Neural progenitor cell (in vitro differentiated cells): ENCODE measurements around the gene GABARAPL2. TPM values are rescaled to one million over a fixed set of nuclear protein-coding genes. Genes with fewer than 3 reads are reported as not detected.
"Not testable (repeated sequence)": the region's sequence is repeated elsewhere in the genome, so short reads cannot be mapped to it uniquely, and the experiment has no call there.

Source experiments
- DNase-seq: peaks from one replicate; pipeline ENCODE4 v3.0.0-alpha.2; 2016; ENCODE audit warnings: low spot score
- H2AFZ ChIP-seq: fragments of 200-600 bp; sonication (generic); replicated peaks from 2 replicates; pipeline ENCODE4 v1.6.1; 2016; ENCODE audit warnings: antibody characterized with exemption
- H3F3A ChIP-seq: fragments of 200-600 bp; sonication (generic); 2 replicates; pipeline ENCODE4 v1.6.1; 2016; ENCODE audit warnings: antibody characterized with exemption, low read depth
- H3K27ac ChIP-seq: fragments of 200-600 bp; sonication (generic); 2 replicates; pipeline ENCODE4 v1.5.1; 2016; ENCODE audit warnings: mild to moderate bottlenecking
- H3K27me3 ChIP-seq: fragments of 200-600 bp; sonication (generic); 2 replicates; pipeline ENCODE4 v1.6.1; 2016; ENCODE audit warnings: mild to moderate bottlenecking, moderate library complexity
- H3K36me3 ChIP-seq: fragments of 200-600 bp; sonication (generic); 2 replicates; pipeline ENCODE4 v1.5.1; 2016
- H3K4me1 ChIP-seq: fragments of 200-600 bp; sonication (generic); 2 replicates; pipeline ENCODE4 v1.6.1; 2016; ENCODE audit warnings: mixed run types
- H3K4me2 ChIP-seq: fragments of 200-600 bp; sonication (generic); 2 replicates; pipeline ENCODE4 v1.6.1; 2016
- H3K4me3 ChIP-seq: fragments of 200-600 bp; sonication (generic); 2 replicates; pipeline ENCODE4 v1.5.1; 2016
- H3K79me2 ChIP-seq: fragments of 200-600 bp; sonication (generic); 2 replicates; pipeline ENCODE4 v1.6.1; 2016; ENCODE audit warnings: low read depth
- H3K9ac ChIP-seq: fragments of 200-600 bp; sonication (generic); 2 replicates; pipeline ENCODE4 v1.6.1; 2016
- H3K9me3 ChIP-seq: fragments of 200-600 bp; sonication (generic); 2 replicates; pipeline ENCODE4 v1.5.1; 2016; ENCODE audit warnings: low read depth
- H4K20me1 ChIP-seq: fragments of 200-600 bp; sonication (generic); 2 replicates; pipeline ENCODE4 v1.6.1; 2016; ENCODE audit warnings: low read depth
- H3K27ac Mint-ChIP-seq: 3 replicates; pipeline ENCODE4 v1.8.0; 2021; ENCODE audit warnings: mixed read lengths
- H3K27me3 Mint-ChIP-seq: 2 replicates; pipeline ENCODE4 v1.8.0; 2022; ENCODE audit warnings: low read depth, mild to moderate bottlenecking, inconsistent platforms, moderate library complexity, mixed read lengths; ENCODE audit not compliant: insufficient read depth
- H3K36me3 Mint-ChIP-seq: 3 replicates; pipeline ENCODE4 v1.8.0; 2021; ENCODE audit warnings: mixed read lengths
- H3K4me1 Mint-ChIP-seq: 3 replicates; pipeline ENCODE4 v1.8.0; 2021; ENCODE audit warnings: mixed read lengths
- H3K4me3 Mint-ChIP-seq: 3 replicates; pipeline ENCODE4 v1.8.0; 2021; ENCODE audit warnings: mild to moderate bottlenecking, moderate library complexity, mixed read lengths
- H3K9me3 Mint-ChIP-seq: 3 replicates; pipeline ENCODE4 v1.8.0; 2020; ENCODE audit warnings: mixed read lengths
- EZH2 ChIP-seq: fragments of 200-600 bp; sonication (generic); IDR thresholded peaks from 2 replicates; pipeline ENCODE4 v1.6.1; 2017; ENCODE audit warnings: antibody characterized with exemption, mild to moderate bottlenecking, moderate library complexity
- EZH2phosphoT487 ChIP-seq: fragments of 200-600 bp; sonication (generic); IDR thresholded peaks from 2 replicates; pipeline ENCODE4 v1.6.1; 2017; ENCODE audit warnings: antibody characterized with exemption
- total RNA-seq: library from RNA; depleted of rRNA; stranded (reverse); fragments of >200 nt; gene quantifications from 2 replicates; pipeline ENCODE4 v1.2.3, GENCODE V29; 2015; ENCODE audit warnings: low replicate concordance
- TF ChIP-seq, protein P1 (sequence below): fragments of 200-600 bp; sonication (generic); IDR thresholded peaks from 2 replicates; pipeline ENCODE4 v1.5.1; 2017; ENCODE audit warnings: antibody characterized with exemption, mild to moderate bottlenecking

The GABARAPL2 gene
- total RNA-seq, 1 donor from 2014 or later, result 88.2 TPM

DNA sequence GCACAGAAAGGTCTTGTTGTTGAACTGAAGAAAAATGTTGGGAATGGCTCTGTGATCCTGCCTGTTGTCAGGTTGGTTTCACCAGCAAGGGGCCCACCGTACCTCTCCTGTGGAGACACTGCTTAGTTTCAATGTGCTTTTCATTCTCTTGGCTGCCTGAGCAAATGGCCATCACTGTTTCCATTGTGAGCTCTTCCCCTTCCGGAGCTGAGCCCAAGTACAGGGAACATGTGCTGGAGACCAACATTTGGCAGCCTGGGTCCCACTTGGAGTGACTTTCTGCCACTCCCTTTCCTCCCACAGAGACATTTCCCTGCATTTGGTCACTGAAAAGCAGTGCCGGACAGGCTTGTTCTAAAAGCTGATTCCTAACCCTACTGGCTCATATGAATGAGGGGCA lies 23.1 kb downstream of the GABARAPL2 start:
- Mint-ChIP-seq H3K27ac (peak overlapping the region; percentile 37), H3K9me3 (no peaks in the 10 kb centered on the region), H3K4me3 (no peak overlapping the region), H3K27me3 (no peaks in the 10 kb centered on the region), H3K4me1 (peaks cover 13% of the 10 kb centered on the region), H3K36me3 (peaks cover 5% of the 10 kb centered on the region)
- no peak overlapping the region for H3K27ac ChIP-seq
- no peak overlapping the region for H2AFZ ChIP-seq
- DNase-seq, result peak; percentile 26
- H3K4me1 ChIP-seq, result peaks cover 7% of the 10 kb centered on the region
- no peaks in the 10 kb centered on the region for H4K20me1 ChIP-seq
- H3K79me2 ChIP-seq, result no peaks in the 10 kb centered on the region
- H3K9me3 ChIP-seq, result no peaks in the 10 kb centered on the region
- no peaks in the 10 kb centered on the region for H3K27me3 ChIP-seq
- no peak overlapping the region for H3K4me3 ChIP-seq
- H3K36me3 ChIP-seq, result no peaks in the 10 kb centered on the region
- H3K9ac ChIP-seq, result no peak overlapping the region
- TF ChIP-seq EZH2phosphoT487, result no peak
- TF ChIP-seq, protein P1, sequence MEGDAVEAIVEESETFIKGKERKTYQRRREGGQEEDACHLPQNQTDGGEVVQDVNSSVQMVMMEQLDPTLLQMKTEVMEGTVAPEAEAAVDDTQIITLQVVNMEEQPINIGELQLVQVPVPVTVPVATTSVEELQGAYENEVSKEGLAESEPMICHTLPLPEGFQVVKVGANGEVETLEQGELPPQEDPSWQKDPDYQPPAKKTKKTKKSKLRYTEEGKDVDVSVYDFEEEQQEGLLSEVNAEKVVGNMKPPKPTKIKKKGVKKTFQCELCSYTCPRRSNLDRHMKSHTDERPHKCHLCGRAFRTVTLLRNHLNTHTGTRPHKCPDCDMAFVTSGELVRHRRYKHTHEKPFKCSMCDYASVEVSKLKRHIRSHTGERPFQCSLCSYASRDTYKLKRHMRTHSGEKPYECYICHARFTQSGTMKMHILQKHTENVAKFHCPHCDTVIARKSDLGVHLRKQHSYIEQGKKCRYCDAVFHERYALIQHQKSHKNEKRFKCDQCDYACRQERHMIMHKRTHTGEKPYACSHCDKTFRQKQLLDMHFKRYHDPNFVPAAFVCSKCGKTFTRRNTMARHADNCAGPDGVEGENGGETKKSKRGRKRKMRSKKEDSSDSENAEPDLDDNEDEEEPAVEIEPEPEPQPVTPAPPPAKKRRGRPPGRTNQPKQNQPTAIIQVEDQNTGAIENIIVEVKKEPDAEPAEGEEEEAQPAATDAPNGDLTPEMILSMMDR, result no peak
- TF ChIP-seq EZH2, result no peak
- peak overlapping the region; percentile 47 for H3K4me2 ChIP-seq
- H3F3A ChIP-seq, result peaks cover 7% of the 10 kb centered on the region

DNA sequence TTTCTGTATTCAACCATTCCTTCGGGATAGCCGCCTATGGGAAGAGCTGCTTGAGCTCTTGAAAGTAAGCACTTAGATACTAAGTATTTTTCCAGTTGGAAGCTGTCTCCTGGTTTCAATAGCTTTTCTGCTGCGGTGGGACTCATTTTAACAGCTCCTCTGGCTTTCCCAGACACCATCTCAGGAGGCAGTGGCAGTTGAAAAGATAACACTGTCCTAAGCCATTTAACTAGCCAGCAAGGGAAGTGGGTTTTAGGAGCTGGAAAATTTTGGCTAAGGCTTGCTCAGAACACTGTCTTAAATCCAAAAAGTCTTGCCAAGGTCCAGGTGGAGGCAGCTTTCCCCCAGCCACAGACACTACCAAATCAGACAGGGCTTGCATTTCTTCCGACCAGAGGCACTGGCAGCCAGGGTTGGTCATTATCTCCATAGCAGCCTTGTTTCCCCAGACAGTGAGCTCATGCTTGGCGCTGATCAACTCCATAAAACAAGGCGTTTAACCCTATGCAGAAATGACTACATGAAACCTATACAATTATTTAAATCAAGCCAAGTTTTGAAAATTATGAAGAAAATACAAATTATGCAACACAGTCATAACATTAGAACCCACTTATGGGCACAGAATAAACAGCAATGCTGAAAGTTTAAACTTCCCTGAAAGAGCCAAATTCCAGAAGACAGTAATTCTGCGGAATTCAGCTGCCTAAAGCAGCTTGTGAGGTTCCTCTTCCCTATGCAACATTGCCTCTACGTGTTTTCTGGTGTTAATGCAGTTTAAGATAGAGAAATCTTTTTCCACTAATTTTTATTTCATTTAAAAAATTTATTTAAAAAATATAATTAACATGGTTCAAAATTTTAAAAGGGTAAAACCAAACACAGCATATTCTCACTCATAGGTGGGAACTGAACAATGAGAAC lies 25.0 kb downstream of the GABARAPL2 start:
- Histone ChIP-seq H3K27ac (no peak overlapping the region), H3K4me2 (no peak overlapping the region), H3K79me2 (no peaks in the 10 kb centered on the region), H4K20me1 (no peaks in the 10 kb centered on the region), H3K36me3 (no peaks in the 10 kb centered on the region), H3K9ac (no peak overlapping the region), H3K4me1 (peaks cover 7% of the 10 kb centered on the region), H3K4me3 (no peak overlapping the region), H3K27me3 (no peaks in the 10 kb centered on the region), H3F3A (peaks cover 7% of the 10 kb centered on the region), H3K9me3 (no peaks in the 10 kb centered on the region), H2AFZ (no peak overlapping the region)
- Mint-ChIP-seq H3K36me3 (peaks cover 8% of the 10 kb centered on the region), H3K27ac (no peak overlapping the region), H3K27me3 (no peaks in the 10 kb centered on the region), H3K4me3 (no peak overlapping the region), H3K9me3 (no peaks in the 10 kb centered on the region), H3K4me1 (peaks cover 16% of the 10 kb centered on the region)
- DNase-seq, result no peak
- TF ChIP-seq, protein P1, result no peak
- TF ChIP-seq EZH2phosphoT487, result no peak
- TF ChIP-seq EZH2, result no peak

DNA sequence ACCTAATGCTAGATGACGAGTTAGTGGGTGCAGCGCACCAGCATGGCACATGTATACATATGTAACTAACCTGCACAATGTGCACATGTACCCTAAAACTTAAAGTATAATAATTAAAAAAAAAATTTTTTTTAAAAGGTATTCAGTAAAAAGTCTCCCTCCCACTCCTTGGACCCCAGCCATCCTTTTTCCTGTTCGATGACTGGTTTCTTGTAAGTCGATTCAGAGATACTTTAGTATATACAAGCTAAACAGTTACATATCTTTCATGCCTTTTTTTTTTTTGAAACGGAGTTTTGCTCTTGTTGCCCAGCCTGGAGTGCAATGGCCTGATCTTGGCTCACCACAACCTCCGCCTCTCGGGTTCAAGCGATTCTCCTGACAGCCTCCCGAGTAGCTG lies 25.7 kb downstream of the GABARAPL2 start:
- H3K9me3 Mint-ChIP-seq, H3K4me3 ChIP-seq, H4K20me1 ChIP-seq, H3K27me3 ChIP-seq, H3K9ac ChIP-seq, H3K27ac Mint-ChIP-seq, H3K9me3 ChIP-seq, H2AFZ ChIP-seq, H3K27ac ChIP-seq, H3K4me1 ChIP-seq, DNase-seq, H3K36me3 Mint-ChIP-seq, H3K4me3 Mint-ChIP-seq, H3K4me2 ChIP-seq, H3K27me3 Mint-ChIP-seq, H3F3A ChIP-seq, H3K36me3 ChIP-seq, H3K79me2 ChIP-seq: not testable (repeated sequence)
- peaks cover 16% of the 10 kb centered on the region for H3K4me1 Mint-ChIP-seq

DNA sequence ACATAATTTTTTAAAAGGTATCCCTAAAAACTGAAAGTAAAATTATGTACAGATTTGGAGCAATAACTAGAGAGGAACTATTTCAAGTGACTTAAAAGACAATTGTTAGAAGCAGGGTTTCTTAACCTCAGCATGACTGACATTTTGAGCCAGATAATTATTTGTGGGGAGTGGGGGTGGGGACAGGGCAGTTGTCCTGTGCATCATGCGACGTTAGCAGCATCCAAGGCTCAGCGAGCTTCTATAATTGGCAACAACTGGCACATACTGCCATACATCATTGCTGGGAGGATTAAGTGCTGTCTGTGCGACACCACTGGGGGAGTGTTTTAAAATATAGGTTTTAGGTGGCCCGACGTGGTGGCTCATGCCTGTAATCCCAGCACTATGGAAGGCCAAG lies 27.1 kb downstream of the GABARAPL2 start:
- Histone ChIP-seq H3K4me3 (no peak overlapping the region), H3K4me1 (peaks cover 7% of the 10 kb centered on the region), H3K4me2 (no peak overlapping the region), H3K9ac (no peak overlapping the region), H3K9me3 (no peaks in the 10 kb centered on the region), H3K36me3 (no peaks in the 10 kb centered on the region), H2AFZ (no peak overlapping the region), H3K27ac (no peak overlapping the region), H3K27me3 (no peaks in the 10 kb centered on the region), H4K20me1 (no peaks in the 10 kb centered on the region), H3F3A (peaks cover 7% of the 10 kb centered on the region), H3K79me2 (no peaks in the 10 kb centered on the region)
- Mint-ChIP-seq H3K4me3 (no peak overlapping the region), H3K27ac (no peak overlapping the region), H3K27me3 (no peaks in the 10 kb centered on the region), H3K36me3 (peaks cover 17% of the 10 kb centered on the region), H3K9me3 (no peaks in the 10 kb centered on the region), H3K4me1 (peaks cover 16% of the 10 kb centered on the region)
- DNase-seq, result no peak
- TF ChIP-seq EZH2phosphoT487 (no peak), EZH2 (no peak)
- TF ChIP-seq, protein P1, result no peak
